HuH-7.5 (cell line): ENCODE results near the gene SLX4.

Experiments
- DNase-seq: peaks from one replicate; pipeline ENCODE4 v3.0.0; 2011; ENCODE audit warnings: low spot score

Gene SLX4

GRCh38 chr16:3553138-3553923 is 58.1 kb downstream of the SLX4 start:
- DNase-seq = no peak

GRCh38 chr16:3550851-3551847 is 60.3 kb downstream of the SLX4 start:
- DNase-seq = no peak

- no peak for DNase-seq
Observed at GRCh38 chr16:3549906-3550305, 61.5 kb downstream of the SLX4 start.

- no peak for DNase-seq
Observed at GRCh38 chr16:3548859-3549258, 62.5 kb downstream of the SLX4 start.

- DNase-seq = no peak
Observed at GRCh38 chr16:3548445-3548844, 63.0 kb downstream of the SLX4 start.

GRCh38 chr16:3546986-3547682 is 64.3 kb downstream of the SLX4 start:
- no peak for DNase-seq

GRCh38 chr16:3542601-3543373 is 68.6 kb downstream of the SLX4 start:
- no peak for DNase-seq

- no peak for DNase-seq
Observed at GRCh38 chr16:3541527-3542155, 69.8 kb downstream of the SLX4 start.

- DNase-seq = no peak
Observed at GRCh38 chr16:3538222-3538621, 73.2 kb downstream of the SLX4 start.

- no peak for DNase-seq
Observed at GRCh38 chr16:3536851-3537250, 74.6 kb downstream of the SLX4 start.

- DNase-seq = no peak
Observed at GRCh38 chr16:3536271-3536731, 75.1 kb downstream of the SLX4 start.

GRCh38 chr16:3534126-3534525 is 77.3 kb downstream of the SLX4 start:
- no peak for DNase-seq

GRCh38 chr16:3532741-3533140 is 78.7 kb downstream of the SLX4 start:
- DNase-seq = no peak
